Natural killer cell treated with Interleukin-12 subunit alpha and Interleukin-12 subunit beta and Interleukin-15 and Interleukin-18, amount 100 ng/mL, for 72 hours (primary cell): Measurements from ENCODE around the gene PLD6. TPM values are rescaled to one million over a fixed set of nuclear protein-coding genes. Genes with fewer than 3 reads are reported as not detected.
A peak's percentile ranks its signal among the peaks of the same experiment; 100 is the strongest.

Source experiments
- ATAC-seq, 2 donors: fragments of 150-1000 bp; cut with Tn5 transposase in 1 of 2; sonication (Bioruptor Pico), chemical (Tn5 transposase) in 1 of 2; 2 replicates each; pipeline ENCODE4 v1.10.0; 2021
- DNase-seq: peaks from one replicate; pipeline ENCODE4 v3.0.0; 2022; ENCODE audit warnings: low spot score
- H3K27ac Mint-ChIP-seq, 2 donors: 1 replicate in 1 of 2; 2 replicates in 1 of 2; pipeline ENCODE4 v1.8.0; 2022; ENCODE audit warnings: mixed read lengths in 2 of 2, mild to moderate bottlenecking in 1 of 2, moderate library complexity in 1 of 2
- H3K27me3 Mint-ChIP-seq, 2 donors: 1 replicate in 1 of 2; 2 replicates in 1 of 2; pipeline ENCODE4 v1.8.0; 2022; ENCODE audit warnings: mixed read lengths in 2 of 2
- H3K36me3 Mint-ChIP-seq: one replicate; pipeline ENCODE4 v1.8.0; 2022; ENCODE audit warnings: mixed read lengths
- H3K4me1 Mint-ChIP-seq, 2 donors: 1 replicate in 1 of 2; 2 replicates in 1 of 2; pipeline ENCODE4 v1.8.0; 2022; ENCODE audit warnings: low read depth in 2 of 2, mixed read lengths in 2 of 2, mild to moderate bottlenecking in 1 of 2
- H3K4me3 Mint-ChIP-seq: one replicate; pipeline ENCODE4 v1.8.0; 2022; ENCODE audit warnings: mixed read lengths
- H3K9me3 Mint-ChIP-seq: 2 replicates; pipeline ENCODE4 v1.8.0; 2022; ENCODE audit warnings: mixed read lengths
- total RNA-seq, 2 donors: library from RNA; stranded (reverse); gene quantifications; one replicate each; pipeline ENCODE4 v1.2.3, GENCODE V29; 2022

The PLD6 gene
- total RNA-seq, 2 donors from 2014 or later, result 3.4 to 18.2 TPM

GRCh38 chr17:17235212-17236174 is 29.4 kb upstream of the PLD6 start:
- ATAC-seq, result no peak
- Mint-ChIP-seq H3K9me3 (no peaks in the 10 kb centered on the region), H3K4me1 (peaks cover 17 to 28% of the 10 kb centered on the region in 2 donors), H3K27ac (peak overlapping the region; percentile 100), H3K4me3 (peak overlapping the region; percentile 94), H3K27me3 (no peaks in the 10 kb centered on the region), H3K36me3 (no peaks in the 10 kb centered on the region)
- DNase-seq, result no peak

GRCh38 chr17:17232303-17232621 is 26.1 kb upstream of the PLD6 start:
- Mint-ChIP-seq H3K9me3 (no peaks in the 10 kb centered on the region), H3K4me1 (peaks cover 17 to 25% of the 10 kb centered on the region in 2 donors), H3K27me3 (no peaks in the 10 kb centered on the region), H3K27ac (no peak overlapping the region), H3K4me3 (no peak overlapping the region), H3K36me3 (peaks cover 6% of the 10 kb centered on the region)
- ATAC-seq (no peak), DNase-seq (no peak)

- no peak for DNase-seq
- Mint-ChIP-seq H3K36me3 (peaks cover 6% of the 10 kb centered on the region), H3K27ac (no peak overlapping the region), H3K4me3 (no peak overlapping the region), H3K27me3 (no peaks in the 10 kb centered on the region), H3K9me3 (no peaks in the 10 kb centered on the region), H3K4me1 (peaks cover 17 to 23% of the 10 kb centered on the region in 2 donors)
- ATAC-seq, result no peak
Observed at GRCh38 chr17:17231621-17232302, 25.6 kb upstream of the PLD6 start.

GRCh38 chr17:17229416-17230384 is 23.6 kb upstream of the PLD6 start:
- Mint-ChIP-seq H3K4me3 (no peak overlapping the region), H3K27me3 (no peaks in the 10 kb centered on the region), H3K27ac (no peak overlapping the region), H3K36me3 (peaks cover 10% of the 10 kb centered on the region), H3K4me1 (peaks cover 0 to 10% of the 10 kb centered on the region in 2 donors), H3K9me3 (no peaks in the 10 kb centered on the region)
- ATAC-seq (no peak), DNase-seq (no peak)

GRCh38 chr17:17228521-17229279 is 22.6 kb upstream of the PLD6 start:
- Mint-ChIP-seq H3K9me3 (no peaks in the 10 kb centered on the region), H3K4me3 (no peak overlapping the region), H3K4me1 (peaks cover 0 to 10% of the 10 kb centered on the region in 2 donors), H3K27me3 (no peaks in the 10 kb centered on the region), H3K36me3 (peaks cover 11% of the 10 kb centered on the region), H3K27ac (no peak overlapping the region)
- DNase-seq (no peak), ATAC-seq (no peak)

GRCh38 chr17:17227608-17228520 is 21.7 kb upstream of the PLD6 start:
- Mint-ChIP-seq H3K4me1 (peaks cover 0 to 10% of the 10 kb centered on the region in 2 donors), H3K27me3 (no peaks in the 10 kb centered on the region), H3K4me3 (no peak overlapping the region), H3K27ac (no peak overlapping the region), H3K9me3 (no peaks in the 10 kb centered on the region), H3K36me3 (peaks cover 11% of the 10 kb centered on the region)
- ATAC-seq (no peak), DNase-seq (no peak)

GRCh38 chr17:17226451-17227265 is 20.5 kb upstream of the PLD6 start:
- H3K36me3 Mint-ChIP-seq, result peaks cover 11% of the 10 kb centered on the region
- no peak overlapping the region for H3K4me3 Mint-ChIP-seq
- DNase-seq, result no peak
- ATAC-seq, result no peak
- no peaks in the 10 kb centered on the region for H3K27me3 Mint-ChIP-seq
- no peaks in the 10 kb centered on the region for H3K9me3 Mint-ChIP-seq
- no peak overlapping the region for H3K27ac Mint-ChIP-seq
- peaks cover 0 to 8% of the 10 kb centered on the region in 2 donors for H3K4me1 Mint-ChIP-seq

- no peaks in the 10 kb centered on the region for H3K9me3 Mint-ChIP-seq
- no peak overlapping the region for H3K4me3 Mint-ChIP-seq
- H3K27ac Mint-ChIP-seq, result no peak overlapping the region
- DNase-seq (no peak), ATAC-seq (no peak)
- H3K27me3 Mint-ChIP-seq, result no peaks in the 10 kb centered on the region
- H3K36me3 Mint-ChIP-seq, result peaks cover 11% of the 10 kb centered on the region
- peaks cover 0 to 6% of the 10 kb centered on the region in 2 donors for H3K4me1 Mint-ChIP-seq
Observed at GRCh38 chr17:17225901-17226300, 19.8 kb upstream of the PLD6 start.

- H3K27ac Mint-ChIP-seq, result no peak overlapping the region
- ATAC-seq (no peak), DNase-seq (no peak)
- no peaks in the 10 kb centered on the region for H3K9me3 Mint-ChIP-seq
- peaks cover 7% of the 10 kb centered on the region for H3K36me3 Mint-ChIP-seq
- no peaks in the 10 kb centered on the region for H3K27me3 Mint-ChIP-seq
- peaks cover 0 to 3% of the 10 kb centered on the region in 2 donors for H3K4me1 Mint-ChIP-seq
- no peak overlapping the region for H3K4me3 Mint-ChIP-seq
Observed at GRCh38 chr17:17224137-17224536, 18.0 kb upstream of the PLD6 start.

- H3K9me3 Mint-ChIP-seq, result no peaks in the 10 kb centered on the region
- ATAC-seq (no peak), DNase-seq (no peak)
- no peak overlapping the region for H3K4me3 Mint-ChIP-seq
- peaks cover 0 to 3% of the 10 kb centered on the region in 2 donors for H3K4me1 Mint-ChIP-seq
- no peaks in the 10 kb centered on the region for H3K27me3 Mint-ChIP-seq
- H3K36me3 Mint-ChIP-seq, result peaks cover 6% of the 10 kb centered on the region
- no peak overlapping the region for H3K27ac Mint-ChIP-seq
Observed at GRCh38 chr17:17223736-17224135, 17.6 kb upstream of the PLD6 start.

GRCh38 chr17:17221329-17221728 is 15.2 kb upstream of the PLD6 start:
- no peaks in the 10 kb centered on the region for H3K27me3 Mint-ChIP-seq
- no peaks in the 10 kb centered on the region for H3K9me3 Mint-ChIP-seq
- ATAC-seq (no peak), DNase-seq (no peak)
- H3K27ac Mint-ChIP-seq, result no peak overlapping the region
- peaks cover 0 to 3% of the 10 kb centered on the region in 2 donors for H3K4me1 Mint-ChIP-seq
- H3K36me3 Mint-ChIP-seq, result peaks cover 16% of the 10 kb centered on the region
- no peak overlapping the region for H3K4me3 Mint-ChIP-seq
